HG02571 (cell line): ENCODE results near the gene HCRTR1.
"Not testable (repeated sequence)": the region's sequence is repeated elsewhere in the genome, so short reads cannot be mapped to it uniquely, and the experiment has no call there.

Experiments used
- ATAC-seq: cut with Tn5 transposase; IDR thresholded peaks from one replicate; pipeline ENCODE4 v1.9.1; 2021; ENCODE audit warnings: mild to moderate bottlenecking, moderate library complexity; ENCODE audit not compliant: unreplicated experiment

Gene HCRTR1

GRCh38 chr1:31581821-31582810, 35.4 kb upstream of the HCRTR1 start:
- no peak for ATAC-seq

GRCh38 chr1:31583082-31583994, 34.2 kb upstream of the HCRTR1 start:
- no peak for ATAC-seq

GRCh38 chr1:31583995-31584868, 33.3 kb upstream of the HCRTR1 start:
- ATAC-seq, result no peak

- ATAC-seq, result no peak
These were observed 32.4 kb upstream of the HCRTR1 start for GRCh38 chr1:31584869-31585735.

- no peak for ATAC-seq
These were observed 31.6 kb upstream of the HCRTR1 start for GRCh38 chr1:31585736-31586365.

GRCh38 chr1:31586376-31587327, 30.8 kb upstream of the HCRTR1 start:
- ATAC-seq, result no peak

GRCh38 chr1:31587328-31587699, 30.2 kb upstream of the HCRTR1 start:
- not testable (repeated sequence) for ATAC-seq

GRCh38 chr1:31587720-31588423, 29.6 kb upstream of the HCRTR1 start:
- no peak for ATAC-seq

GRCh38 chr1:31588751-31589515, 28.6 kb upstream of the HCRTR1 start:
- ATAC-seq, result no peak

GRCh38 chr1:31591425-31592093, 25.9 kb upstream of the HCRTR1 start:
- ATAC-seq, result no peak

- no peak for ATAC-seq
These were observed 25.4 kb upstream of the HCRTR1 start for GRCh38 chr1:31592132-31592531.

- no peak for ATAC-seq
These were observed 24.3 kb upstream of the HCRTR1 start for GRCh38 chr1:31593136-31593665.

GRCh38 chr1:31593770-31594632, 23.5 kb upstream of the HCRTR1 start:
- no peak for ATAC-seq

- no peak for ATAC-seq
These were observed 21.4 kb upstream of the HCRTR1 start for GRCh38 chr1:31595836-31596736.
